HFFc6 (cell line): ENCODE results near the gene MSH3. TPM values are rescaled to one million over a fixed set of nuclear protein-coding genes. Genes with fewer than 3 reads are reported as not detected.

Source experiments
- DNase-seq: peaks from one replicate; pipeline ENCODE4 v3.0.0-alpha.2; 2018
- H3K27ac Mint-ChIP-seq: 2 replicates; pipeline ENCODE4 v1.8.0; 2020; ENCODE audit warnings: mild to moderate bottlenecking, mixed read lengths
- H3K27me3 Mint-ChIP-seq: 2 replicates; pipeline ENCODE4 v1.8.0; 2021; ENCODE audit warnings: mild to moderate bottlenecking, moderate library complexity, mixed read lengths; ENCODE audit not compliant: insufficient read depth
- H3K36me3 Mint-ChIP-seq: 2 replicates; pipeline ENCODE4 v1.8.0; 2021; ENCODE audit warnings: low read depth, mixed read lengths
- H3K4me1 Mint-ChIP-seq: 2 replicates; pipeline ENCODE4 v1.8.0; 2020; ENCODE audit warnings: low read depth, mixed read lengths
- H3K4me3 Mint-ChIP-seq: 2 replicates; pipeline ENCODE4 v1.8.0; 2020; ENCODE audit warnings: mild to moderate bottlenecking, moderate library complexity, mixed read lengths
- H3K9me3 Mint-ChIP-seq: 2 replicates; pipeline ENCODE4 v1.8.0; 2020; ENCODE audit warnings: mild to moderate bottlenecking, mixed read lengths
- total RNA-seq, 6 experiments: library from RNA; stranded (reverse); fragmentation: NEBNext Ultra II Directional; extraction: Animal tissue kit (Norgen Biotek cat#: 25700); gene quantifications; 2 replicates in 1 of 6; 3 replicates in 5 of 6; pipeline ENCODE4 v1.2.3, GENCODE V29; 2021
- TF ChIP-seq, protein P1 (sequence below): fragments of 200-600 bp; sonication (generic); IDR thresholded peaks from 2 replicates; pipeline ENCODE4 v1.5.0; 2021; ENCODE audit warnings: antibody characterized with exemption, mild to moderate bottlenecking

MSH3 gene
- total RNA-seq, 6 experiments from 2014 or later: 13.6 to 14.9 (median 14.3) TPM

DNA sequence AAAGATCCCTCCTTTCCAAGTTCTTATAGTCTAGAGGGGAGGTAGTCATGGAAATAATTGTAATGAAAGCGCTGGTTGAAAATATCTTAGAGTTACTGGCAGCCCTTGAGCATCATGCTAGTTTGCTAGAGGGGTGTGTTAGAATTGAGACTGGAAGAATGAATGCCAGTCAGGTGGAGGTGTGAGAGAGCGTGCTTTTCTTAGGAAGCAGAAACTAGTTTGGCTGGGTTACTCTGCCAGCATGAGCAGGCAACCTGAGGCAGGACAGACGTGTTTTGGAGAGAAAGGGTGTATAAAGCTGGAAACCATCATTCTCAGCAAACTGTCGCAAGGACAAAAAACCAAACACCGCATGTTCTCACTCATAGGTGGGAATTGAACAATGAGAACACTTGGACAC lies 43.9 kb downstream of the MSH3 start:
- Mint-ChIP-seq H3K4me1 (no peaks in the 10 kb centered on the region), H3K27ac (no peak overlapping the region), H3K36me3 (no peaks in the 10 kb centered on the region), H3K9me3 (no peaks in the 10 kb centered on the region), H3K27me3 (no peaks in the 10 kb centered on the region), H3K4me3 (no peak overlapping the region)
- TF ChIP-seq, protein P1, sequence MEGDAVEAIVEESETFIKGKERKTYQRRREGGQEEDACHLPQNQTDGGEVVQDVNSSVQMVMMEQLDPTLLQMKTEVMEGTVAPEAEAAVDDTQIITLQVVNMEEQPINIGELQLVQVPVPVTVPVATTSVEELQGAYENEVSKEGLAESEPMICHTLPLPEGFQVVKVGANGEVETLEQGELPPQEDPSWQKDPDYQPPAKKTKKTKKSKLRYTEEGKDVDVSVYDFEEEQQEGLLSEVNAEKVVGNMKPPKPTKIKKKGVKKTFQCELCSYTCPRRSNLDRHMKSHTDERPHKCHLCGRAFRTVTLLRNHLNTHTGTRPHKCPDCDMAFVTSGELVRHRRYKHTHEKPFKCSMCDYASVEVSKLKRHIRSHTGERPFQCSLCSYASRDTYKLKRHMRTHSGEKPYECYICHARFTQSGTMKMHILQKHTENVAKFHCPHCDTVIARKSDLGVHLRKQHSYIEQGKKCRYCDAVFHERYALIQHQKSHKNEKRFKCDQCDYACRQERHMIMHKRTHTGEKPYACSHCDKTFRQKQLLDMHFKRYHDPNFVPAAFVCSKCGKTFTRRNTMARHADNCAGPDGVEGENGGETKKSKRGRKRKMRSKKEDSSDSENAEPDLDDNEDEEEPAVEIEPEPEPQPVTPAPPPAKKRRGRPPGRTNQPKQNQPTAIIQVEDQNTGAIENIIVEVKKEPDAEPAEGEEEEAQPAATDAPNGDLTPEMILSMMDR: no peak
- no peak for DNase-seq

DNA sequence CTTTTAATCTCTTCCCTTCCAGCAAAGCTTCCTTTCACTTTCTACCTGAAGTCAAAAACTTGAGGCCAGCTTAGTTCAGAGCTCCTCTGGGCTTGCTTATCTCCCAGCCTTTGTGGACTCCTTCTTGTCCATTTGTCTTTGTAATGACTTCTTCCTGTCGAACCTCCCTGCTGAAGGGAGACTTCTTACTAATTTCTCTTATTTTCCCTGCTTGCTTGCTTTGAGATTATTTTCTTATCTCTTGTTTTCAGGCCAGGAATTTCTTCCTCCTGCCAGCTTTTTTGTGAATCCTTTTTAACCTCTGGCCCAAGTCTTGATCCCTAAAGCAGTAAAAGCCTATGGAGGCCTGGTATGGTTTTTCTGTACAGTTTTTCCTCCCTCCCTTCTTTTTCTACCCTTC lies 47.1 kb downstream of the MSH3 start:
- Mint-ChIP-seq H3K9me3 (no peaks in the 10 kb centered on the region), H3K27ac (peak overlapping the region; percentile 17; the same call in 1 of the 2 replicates), H3K27me3 (no peaks in the 10 kb centered on the region), H3K36me3 (no peaks in the 10 kb centered on the region), H3K4me3 (no peak overlapping the region), H3K4me1 (peaks cover 10% of the 10 kb centered on the region)
- DNase-seq: no peak
- TF ChIP-seq, protein P1: no peak

DNA sequence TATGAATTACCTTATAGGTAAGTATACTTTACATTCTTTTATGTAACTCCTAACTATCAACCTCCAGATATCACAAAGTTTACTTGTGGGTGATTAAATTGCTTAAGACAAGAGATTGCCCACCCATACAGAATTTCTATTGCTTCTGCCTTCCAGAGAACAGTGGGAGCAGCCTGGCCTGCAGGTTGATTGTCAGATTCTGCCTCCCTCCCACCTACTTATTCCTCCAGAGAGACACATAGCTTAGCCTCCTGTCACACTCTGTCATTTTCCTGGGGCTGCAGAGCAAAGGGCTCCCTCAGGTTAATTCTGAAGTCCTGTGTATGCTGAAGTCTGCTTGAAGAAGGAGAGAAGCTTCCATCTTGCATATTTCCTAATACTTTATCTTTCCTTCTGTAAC lies 48.8 kb downstream of the MSH3 start:
- no peak overlapping the region for H3K27ac Mint-ChIP-seq
- peaks cover 16% of the 10 kb centered on the region for H3K4me1 Mint-ChIP-seq
- H3K4me3 Mint-ChIP-seq: no peak overlapping the region
- TF ChIP-seq, protein P1: no peak
- H3K9me3 Mint-ChIP-seq: no peaks in the 10 kb centered on the region
- no peak for DNase-seq
- H3K36me3 Mint-ChIP-seq: no peaks in the 10 kb centered on the region
- no peaks in the 10 kb centered on the region for H3K27me3 Mint-ChIP-seq

DNA sequence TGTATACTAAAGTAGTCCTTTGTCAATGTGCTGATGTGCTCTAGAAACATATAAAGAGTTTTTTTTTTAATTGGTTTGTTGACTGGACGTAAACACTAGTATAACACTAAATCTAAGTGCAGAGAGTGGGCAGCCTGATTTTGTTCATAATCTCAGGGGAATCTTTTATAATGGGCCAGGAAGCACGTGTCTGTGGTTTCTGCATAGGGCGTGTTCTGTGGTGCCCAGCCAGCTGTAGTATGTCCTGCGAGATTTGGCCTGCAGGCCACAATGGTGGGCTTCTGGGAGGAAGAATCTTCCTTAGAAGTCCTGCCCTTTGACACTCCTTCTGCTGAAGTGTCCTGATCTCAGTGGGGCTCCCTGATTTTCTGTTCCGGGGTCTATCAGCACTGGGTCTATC lies 49.3 kb downstream of the MSH3 start:
- TF ChIP-seq, protein P1: no peak
- Mint-ChIP-seq H3K9me3 (no peaks in the 10 kb centered on the region), H3K4me1 (peaks cover 16% of the 10 kb centered on the region), H3K27ac (no peak overlapping the region), H3K4me3 (no peak overlapping the region), H3K27me3 (no peaks in the 10 kb centered on the region), H3K36me3 (no peaks in the 10 kb centered on the region)
- DNase-seq: no peak

DNA sequence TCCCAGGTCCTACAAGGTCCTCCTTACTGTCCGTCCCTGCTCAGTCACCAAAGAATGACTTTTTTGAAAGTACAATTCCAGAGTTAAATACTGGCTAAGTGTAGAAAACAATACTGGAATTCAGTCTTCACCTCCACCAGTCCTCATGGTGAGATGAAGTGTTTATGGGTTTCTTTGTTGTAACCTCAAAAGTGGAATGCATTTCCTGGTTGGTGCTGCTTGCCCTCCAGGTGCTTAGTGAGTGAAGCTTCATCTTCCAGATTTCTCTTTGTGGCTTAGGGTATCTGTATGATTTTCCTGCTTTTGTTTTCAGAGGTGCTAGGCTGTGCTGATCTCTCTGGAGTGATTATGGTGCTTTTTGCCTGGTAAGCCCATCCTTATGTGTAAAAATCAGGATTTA lies 49.8 kb downstream of the MSH3 start:
- Mint-ChIP-seq H3K4me1 (peaks cover 16% of the 10 kb centered on the region), H3K36me3 (no peaks in the 10 kb centered on the region), H3K27me3 (no peaks in the 10 kb centered on the region), H3K9me3 (no peaks in the 10 kb centered on the region), H3K4me3 (no peak overlapping the region), H3K27ac (no peak overlapping the region)
- TF ChIP-seq, protein P1: no peak
- no peak for DNase-seq

DNA sequence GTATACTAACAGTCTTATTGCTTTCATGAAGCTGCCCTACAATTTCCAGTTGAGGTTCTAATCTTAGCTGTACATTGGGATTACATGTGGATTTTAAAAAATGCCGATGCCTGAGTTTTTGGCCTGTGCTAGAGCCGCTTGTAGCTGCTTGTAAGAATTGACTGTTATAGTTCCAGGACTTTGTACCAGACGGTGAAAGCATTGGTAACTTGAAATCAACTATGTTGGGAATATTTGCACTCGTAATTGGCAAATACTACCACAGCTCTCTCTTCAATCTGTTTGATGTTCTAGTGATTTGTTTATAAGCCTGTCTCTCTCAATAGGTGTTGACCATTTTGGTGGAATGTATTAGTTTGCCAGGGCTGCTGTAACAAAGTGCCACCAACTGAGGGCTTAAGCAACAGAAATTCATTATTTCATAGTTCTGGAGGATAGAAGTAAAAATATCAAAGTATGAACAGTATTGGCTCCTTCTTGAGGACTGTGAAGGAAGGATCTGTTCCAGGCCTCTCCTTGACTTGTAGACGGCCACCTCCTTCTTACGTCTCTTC lies 50.8 kb downstream of the MSH3 start:
- TF ChIP-seq, protein P1: no peak
- DNase-seq: no peak
- Mint-ChIP-seq H3K27me3 (no peaks in the 10 kb centered on the region), H3K36me3 (no peaks in the 10 kb centered on the region), H3K4me1 (peaks cover 16% of the 10 kb centered on the region), H3K9me3 (no peaks in the 10 kb centered on the region), H3K27ac (no peak overlapping the region), H3K4me3 (no peak overlapping the region)
